ENCODE results near the gene TMEM245.
A peak's percentile ranks its signal among the peaks of the same experiment; 100 is the strongest.

TMEM245 gene

GRCh38 chr9:109082091-109082620, 37.6 kb downstream of the TMEM245 start:
- Histone ChIP-seq H3K36me3 (ENCODE audit: control insufficient read depth in 2 of 2, insufficient read depth in 1 of 2, low read length in 2 of 2) (peaks cover 10 to 50% of the 10 kb centered on the region in 2 experiments), H3K27ac (ENCODE audit: extremely low read depth, low read depth, low read length) (no peak overlapping the region), H3K4me1 (ENCODE audit: control insufficient read depth, insufficient read depth, low read length) (no peaks in the 10 kb centered on the region), H3K9me3 (ENCODE audit: control insufficient read depth, insufficient read depth, low read depth, low read length) (no peaks in the 10 kb centered on the region), H3K4me3 (ENCODE audit: low read depth, low read length) (no peak overlapping the region)
- TF ChIP-seq ZSCAN4 (tag by site-specific recombination; IDR thresholded peaks at IDR 0.05) (no peak), TCF7L2 (IDR thresholded peaks at IDR 0.05; ENCODE audit: borderline replicate concordance, low read depth, low read length) (peak; percentile 76; the same call in 1 of the 2 replicates), SP2 (tag by site-specific recombination; IDR thresholded peaks at IDR 0.05) (no peak), PRDM6 (tag by site-specific recombination; IDR thresholded peaks at IDR 0.05) (peak; percentile 35; the same call in 1 of the 2 replicates), KLF10 (tag by site-specific recombination; IDR thresholded peaks at IDR 0.05) (no peak), ZNF114 (tag by site-specific recombination; IDR thresholded peaks at IDR 0.05) (no peak), ZNF76 (tag by site-specific recombination; IDR thresholded peaks at IDR 0.05; ENCODE audit: borderline replicate concordance, low read depth) (no peak), ZNF785 (tag by site-specific recombination; IDR thresholded peaks at IDR 0.05) (no peak), ZNF521 (tag by site-specific recombination; IDR thresholded peaks at IDR 0.05) (no peak), ZFHX2 (tag by site-specific recombination; conservative IDR thresholded peaks at IDR 0.05) (no peak)
- ChIA-PET CTCF (interaction anchor here (0.6 to 1.8 kb wide), 4 partner anchors 14 to 224 kb away, joined by 3 to 4 read pairs (median 3); no protein-coding TSS in a partner anchor), POLR2A (no interaction called here)

GRCh38 chr9:109074236-109074889, 45.4 kb downstream of the TMEM245 start:
- Histone ChIP-seq H3K36me3 (ENCODE audit: control insufficient read depth in 2 of 2, insufficient read depth in 1 of 2, low read length in 2 of 2) (peaks cover 27 to 78% of the 10 kb centered on the region in 2 experiments), H3K9me3 (ENCODE audit: control insufficient read depth, insufficient read depth, low read depth, low read length) (no peaks in the 10 kb centered on the region), H3K4me3 (ENCODE audit: low read depth, low read length) (no peak overlapping the region), H3K4me1 (ENCODE audit: control insufficient read depth, insufficient read depth, low read length) (no peaks in the 10 kb centered on the region), H3K27ac (ENCODE audit: extremely low read depth, low read depth, low read length) (no peak overlapping the region)
- ChIA-PET CTCF (no interaction called here), POLR2A (interaction anchor here (1.0 kb wide), 1 partner anchor 46 kb away, joined by 4 read pairs; the partner anchor contains the start of gene TMEM245)
- TF ChIP-seq ZNF302 (tag by site-specific recombination; IDR thresholded peaks at IDR 0.05; ENCODE audit: low read depth) (no peak), SCRT1 (tag by site-specific recombination; IDR thresholded peaks at IDR 0.05; ENCODE audit: borderline replicate concordance) (no peak), ZBTB1 (tag by site-specific recombination; IDR thresholded peaks at IDR 0.05) (no peak), PRDM6 (tag by site-specific recombination; IDR thresholded peaks at IDR 0.05) (no peak), ZNF548 (tag by site-specific recombination; IDR thresholded peaks at IDR 0.05) (no peak), ZBTB7A (tag by site-specific recombination; IDR thresholded peaks at IDR 0.05; ENCODE audit: low read depth) (no peak), YY2 (tag by site-specific recombination; IDR thresholded peaks at IDR 0.05) (no peak), ZIC2 (tag by site-specific recombination; IDR thresholded peaks at IDR 0.05) (no peak), ZNF341 (tag by site-specific recombination; IDR thresholded peaks at IDR 0.05; ENCODE audit: low read depth) (no peak)
